HL-60/S4 treated with retinoic acid at 250 ng/mL for 4 days and 3 days (cell line): ENCODE data around the gene ZNF808.
"Not testable (repeated sequence)": the region's sequence is repeated elsewhere in the genome, so short reads cannot be mapped to it uniquely, and the experiment has no call there.

Experiments
- in situ Hi-C: fragments of 300-500 bp; cut with MboI; formaldehyde crosslinking; loops from 2 replicates; pipeline ENCODE4 v1.7.0; 2022; ENCODE audit warnings: low sequenced_read_pairs

The ZNF808 gene

DNA sequence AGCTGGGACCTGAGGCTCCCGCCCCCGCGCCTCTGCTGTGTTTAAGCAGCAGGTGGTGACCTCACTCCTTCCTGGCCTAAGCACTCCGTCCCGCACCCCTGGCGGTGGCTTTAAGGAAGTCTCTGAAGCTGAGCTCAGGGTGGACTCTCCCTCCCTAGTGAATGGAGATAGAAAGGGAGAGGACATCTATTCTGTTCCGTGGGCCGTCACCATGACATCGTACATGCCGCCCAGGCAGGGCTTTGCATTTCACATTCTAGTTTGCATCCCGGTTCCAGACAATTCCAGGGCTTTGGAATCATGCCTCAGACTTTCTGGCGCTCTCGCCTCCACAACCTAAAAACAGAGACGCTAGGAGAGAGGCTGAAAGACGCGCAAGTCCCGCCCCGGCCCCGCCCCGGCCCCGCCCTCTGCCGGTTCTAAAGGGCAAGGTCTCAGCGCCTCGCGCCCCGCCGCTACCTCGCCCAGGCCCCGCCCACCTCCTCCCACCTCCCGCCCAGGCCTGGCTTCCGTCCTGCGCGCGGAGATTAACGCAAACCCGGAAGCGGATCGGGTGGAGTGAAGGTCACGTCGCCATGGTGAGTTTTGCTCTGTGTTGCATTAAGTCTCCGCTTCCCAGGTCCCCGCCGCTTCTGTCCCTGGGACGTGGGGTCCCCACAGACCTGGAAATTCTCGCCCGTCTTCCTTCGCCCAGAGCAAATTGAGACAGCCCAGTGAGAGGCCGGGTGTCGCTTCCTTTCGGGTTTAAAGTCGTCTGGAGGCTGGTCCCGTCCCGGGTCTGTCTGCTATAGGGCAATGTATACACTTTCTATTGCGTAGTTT, at the start of gene ZNF808:
ZNF808 (plus strand) TSS at position 535 of the 822 bp plus-strand sequence. CDS start 15,617 bp downstream, outside the sequence.
- in situ Hi-C loops = no loop called here

- in situ Hi-C loops = not testable (repeated sequence)
Measured at GRCh38 chr19:52484111-52484743, 43.2 kb upstream of the ZNF808 start.

GRCh38 chr19:52485064-52485463, 42.4 kb upstream of the ZNF808 start:
- in situ Hi-C loops = not testable (repeated sequence)

DNA sequence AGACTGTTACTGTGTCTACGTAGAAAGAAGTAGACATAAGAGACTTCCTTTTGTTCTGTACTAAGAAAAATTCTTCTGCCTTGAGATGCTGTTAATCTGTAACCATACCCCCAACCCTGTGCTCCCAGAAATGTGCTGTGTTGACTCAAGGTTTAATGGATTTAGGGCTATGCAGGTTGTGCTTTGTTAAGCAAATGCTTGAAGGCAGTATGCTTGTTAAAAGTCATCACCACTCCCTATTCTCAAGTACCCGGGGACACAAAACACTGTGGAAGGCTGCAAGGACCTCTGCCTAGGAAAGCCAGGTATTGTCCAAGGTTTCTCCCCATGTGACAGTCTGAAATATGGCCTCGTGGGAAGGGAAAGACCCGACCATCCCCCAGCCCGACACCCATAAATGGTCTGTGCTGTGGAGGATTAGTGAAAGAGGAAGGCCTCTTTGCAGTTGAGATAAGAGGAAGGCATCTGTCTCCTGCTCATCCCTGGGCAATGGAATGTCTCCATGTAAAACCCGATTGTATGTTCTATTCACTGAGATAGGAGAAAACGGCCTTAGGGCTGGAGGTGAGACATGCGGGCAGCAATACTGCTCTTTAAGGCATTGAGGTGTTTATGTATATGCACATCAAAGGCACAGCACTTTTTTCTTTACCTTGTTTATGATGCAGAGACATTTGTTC, 41.8 kb upstream of the ZNF808 start:
- in situ Hi-C loops = not testable (repeated sequence)

DNA sequence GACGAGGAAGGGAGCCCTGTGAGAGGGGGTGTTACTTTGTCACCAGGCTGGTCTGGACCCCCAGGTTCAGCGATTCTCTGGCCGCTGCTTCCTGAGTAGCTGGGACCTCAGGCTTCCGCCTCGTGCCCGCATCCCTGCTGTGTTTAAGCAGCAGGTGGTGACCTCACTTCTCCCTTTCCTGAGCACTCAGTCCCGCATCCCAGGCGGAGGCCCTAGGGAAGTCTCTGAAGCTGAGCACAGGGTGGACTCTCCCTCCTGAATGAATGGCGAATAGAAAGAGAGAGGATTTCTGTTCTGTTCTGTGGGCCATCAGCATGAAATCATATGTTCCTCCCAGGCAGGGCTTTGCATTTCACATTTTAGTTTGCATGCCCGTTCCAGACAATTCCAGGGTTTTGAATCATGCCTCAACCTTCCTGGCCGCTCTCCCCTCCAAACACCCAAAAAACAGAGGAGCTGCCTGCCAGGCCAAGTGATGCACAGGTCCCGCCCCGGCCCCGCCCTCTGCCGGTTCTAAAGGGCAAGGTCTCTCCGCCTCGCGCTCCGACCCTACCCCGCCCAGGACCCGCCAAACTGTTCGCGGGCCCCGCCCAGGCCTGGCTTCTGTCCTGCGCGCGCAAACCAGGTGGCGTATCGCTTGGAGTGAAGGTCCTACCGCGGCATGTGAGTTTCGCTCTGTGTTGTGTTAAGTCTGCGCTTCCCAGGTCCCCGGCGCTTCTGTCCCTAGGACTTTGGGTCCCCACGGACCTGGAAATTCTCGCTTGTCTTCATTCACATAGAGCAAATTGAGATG, 35.1 kb upstream of the ZNF808 start:
- in situ Hi-C loops = no loop called here

- in situ Hi-C loops = no loop called here
Measured at GRCh38 chr19:52492994-52493470, 34.4 kb upstream of the ZNF808 start.

- in situ Hi-C loops = no loop called here
Measured at GRCh38 chr19:52494518-52494917, 33.0 kb upstream of the ZNF808 start.

DNA sequence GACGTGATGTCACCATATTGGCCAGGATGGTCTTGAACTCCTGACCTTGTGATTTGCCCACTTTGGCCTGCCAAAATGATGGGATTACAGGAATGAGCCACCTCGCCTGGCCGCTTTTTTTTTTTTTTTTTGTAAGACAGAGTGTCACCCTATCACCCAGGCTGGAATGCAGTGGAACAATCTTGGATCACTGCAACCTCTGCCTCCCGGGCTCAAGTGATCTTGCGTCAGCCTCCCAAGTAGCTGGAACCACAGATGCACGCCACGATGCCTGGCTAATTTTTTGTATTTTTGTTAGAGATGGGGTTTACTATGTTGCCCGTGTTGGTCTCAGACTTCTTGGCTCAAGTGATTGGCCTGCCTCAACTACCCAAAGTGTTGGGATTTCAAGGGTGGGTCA, 28.9 kb upstream of the ZNF808 start:
- in situ Hi-C loops = no loop called here

DNA sequence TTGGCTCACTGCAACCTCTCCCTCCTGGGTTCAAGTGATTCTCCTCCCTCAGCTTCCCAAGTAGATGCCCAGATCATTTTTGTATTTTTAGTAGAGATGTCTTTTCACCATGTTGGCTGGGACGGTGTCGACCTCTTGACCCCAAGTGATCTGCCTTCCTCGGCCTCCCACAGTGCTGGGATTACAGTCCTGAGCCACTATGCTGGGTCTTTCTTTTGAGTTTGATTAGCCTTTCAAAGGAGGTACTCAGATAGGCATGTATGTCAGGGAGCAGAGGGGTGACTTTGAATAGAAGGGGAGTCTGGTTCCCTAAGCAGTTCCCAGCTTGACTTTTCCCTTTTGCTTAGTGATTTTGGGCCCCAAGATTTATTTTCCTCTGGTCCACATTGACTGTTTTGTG, 27.0 kb upstream of the ZNF808 start:
- in situ Hi-C loops = not testable (repeated sequence)

GRCh38 chr19:52500991-52501390, 26.5 kb upstream of the ZNF808 start:
- in situ Hi-C loops = not testable (repeated sequence)

GRCh38 chr19:52507266-52507665, 20.2 kb upstream of the ZNF808 start:
- in situ Hi-C loops = no loop called here

DNA sequence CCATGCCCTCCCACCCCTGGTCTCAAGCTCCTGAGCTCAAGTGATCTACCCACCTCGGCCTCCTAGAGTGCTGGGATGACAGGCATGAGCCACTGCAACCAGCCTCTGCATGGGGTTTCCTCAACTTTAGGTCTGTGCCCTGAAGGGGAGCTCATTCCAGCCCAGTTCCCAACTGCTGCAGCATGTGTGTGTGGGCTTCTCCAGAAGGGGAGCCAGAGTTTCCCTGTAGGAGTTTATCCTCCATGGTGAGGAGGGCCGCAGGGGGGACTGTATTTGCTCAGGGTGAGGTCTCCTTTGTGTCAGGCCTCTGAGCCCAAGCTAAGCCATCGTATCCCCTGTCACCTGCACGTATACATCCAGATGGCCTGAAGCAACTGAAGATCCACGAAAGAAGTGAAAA, 11.3 kb upstream of the ZNF808 start:
- in situ Hi-C loops = no loop called here

GRCh38 chr19:52518646-52519045, 8.8 kb upstream of the ZNF808 start:
- in situ Hi-C loops = no loop called here

- in situ Hi-C loops = not testable (repeated sequence)
Measured at GRCh38 chr19:52519175-52519574, 8.3 kb upstream of the ZNF808 start.

- in situ Hi-C loops = no loop called here
Measured at GRCh38 chr19:52520013-52520412, 7.5 kb upstream of the ZNF808 start.

GRCh38 chr19:52522551-52522950, 4.9 kb upstream of the ZNF808 start:
- in situ Hi-C loops = no loop called here

GRCh38 chr19:52524086-52524485, 3.4 kb upstream of the ZNF808 start:
- in situ Hi-C loops = no loop called here

- in situ Hi-C loops = no loop called here
Measured at GRCh38 chr19:52527956-52528351, 486 bp downstream of the ZNF808 start.

GRCh38 chr19:52532480-52532879, 5.0 kb downstream of the ZNF808 start:
- in situ Hi-C loops = no loop called here

GRCh38 chr19:52533901-52534300, 6.4 kb downstream of the ZNF808 start:
- in situ Hi-C loops = no loop called here

- in situ Hi-C loops = not testable (repeated sequence)
Measured at GRCh38 chr19:52535385-52535770, 7.9 kb downstream of the ZNF808 start.
